OCI-M2 (cell line): ENCODE data around the gene OR10H1.
"Not testable (repeated sequence)": the region's sequence is repeated elsewhere in the genome, so short reads cannot be mapped to it uniquely, and the experiment has no call there.

Experiments used
- DNase-seq: peaks from one replicate; lab custom pipeline; 2025; ENCODE audit not compliant: unreplicated experiment; lab: John Stamatoyannopoulos, UW

Gene OR10H1

DNA sequence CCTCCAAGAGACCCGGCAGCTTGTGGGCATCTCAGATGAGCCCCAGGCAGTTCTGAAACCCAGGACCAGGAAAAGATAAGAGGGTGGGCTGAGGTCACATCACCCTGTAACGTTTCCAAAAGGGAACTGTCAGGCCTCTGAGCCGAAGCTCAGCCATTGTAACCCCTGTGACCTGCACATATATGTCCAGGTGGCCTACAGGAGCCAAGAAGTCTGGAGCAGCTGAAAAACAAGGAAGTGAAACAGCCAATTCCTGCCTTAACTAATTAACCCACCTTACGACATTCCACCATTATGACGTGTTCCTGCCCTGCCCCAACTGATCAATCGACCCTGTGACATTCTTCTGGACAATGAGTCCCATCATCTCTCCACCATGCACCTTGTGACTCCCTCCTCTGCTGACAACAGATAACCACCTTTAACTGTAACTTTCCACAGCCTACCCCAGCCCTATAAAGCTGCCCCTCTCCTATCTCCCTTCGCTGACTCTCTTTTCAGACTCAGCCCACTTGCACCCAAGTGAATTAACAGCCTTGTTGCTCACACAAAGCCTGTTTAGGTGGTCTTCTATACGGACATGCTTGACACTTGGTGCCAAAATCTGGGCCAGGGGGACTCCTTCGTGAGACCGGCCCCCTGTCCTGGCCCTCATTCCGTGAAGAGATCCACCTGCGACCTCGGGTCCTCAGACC is 13.3 kb upstream of the OR10H1 start:
- peak; percentile 80 for DNase-seq

GRCh38 chr19:15828121-15828610 is 12.7 kb upstream of the OR10H1 start:
- no peak for DNase-seq

GRCh38 chr19:15825753-15826152 is 10.3 kb upstream of the OR10H1 start:
- no peak for DNase-seq

DNA sequence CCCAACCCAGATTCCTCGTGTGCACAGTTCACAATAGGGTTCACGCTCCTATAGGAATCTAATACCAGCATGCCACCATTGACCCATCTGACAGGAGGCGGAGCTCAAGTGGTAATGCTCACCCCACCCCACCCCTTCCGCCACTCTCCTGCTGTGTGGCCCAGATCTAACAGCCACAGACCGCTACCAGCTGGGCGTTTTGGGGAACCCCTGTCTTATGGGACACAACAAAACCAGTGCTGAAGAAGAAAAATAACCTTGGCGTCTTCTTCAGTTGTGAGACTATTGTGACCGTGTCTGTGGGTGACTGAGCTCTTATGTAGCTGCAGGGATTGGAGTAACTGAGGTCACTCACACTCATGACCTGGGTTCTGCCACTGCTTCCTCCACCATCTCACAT is 5.2 kb upstream of the OR10H1 start:
- no peak for DNase-seq

DNA sequence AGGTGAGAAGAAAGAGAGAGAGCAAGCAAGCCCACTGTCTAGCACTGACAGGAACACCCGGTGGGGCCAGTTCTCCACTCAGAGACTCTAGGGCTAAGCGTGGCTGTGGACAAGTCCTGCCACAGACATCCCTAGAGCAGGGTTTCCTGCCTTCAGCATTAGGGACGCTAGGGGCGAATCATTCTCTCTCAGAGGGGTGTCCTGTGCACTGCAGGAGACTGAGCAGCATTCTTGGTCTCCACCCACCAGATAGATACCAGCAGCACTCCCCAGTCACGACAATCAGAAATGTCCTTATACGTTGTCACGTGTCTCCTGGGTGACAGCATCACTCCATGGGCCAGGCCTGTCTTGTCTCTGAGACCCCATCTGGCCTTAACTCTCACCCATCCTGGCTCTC is 1.5 kb downstream of the OR10H1 start:
- no peak for DNase-seq

GRCh38 chr19:15812060-15812722 is 3.3 kb downstream of the OR10H1 start:
- DNase-seq: no peak

DNA sequence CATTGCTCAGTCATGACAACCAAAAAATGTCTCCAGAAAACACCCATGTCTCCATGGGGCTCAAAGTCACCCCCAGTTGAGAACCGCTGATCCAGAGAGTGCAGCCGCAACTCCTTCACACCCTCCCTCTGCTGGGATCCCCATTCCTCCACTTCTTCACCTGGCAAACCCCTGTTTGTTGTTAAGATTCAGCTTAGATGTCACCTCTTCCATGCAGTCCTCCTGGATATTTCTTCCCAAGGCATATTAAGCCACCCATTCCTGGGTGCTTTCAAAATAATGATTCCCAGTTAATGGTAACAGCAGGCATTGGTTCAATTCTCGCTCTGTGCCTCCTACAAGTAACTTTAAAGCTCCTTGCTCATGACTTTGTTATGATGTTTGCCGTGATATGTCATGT is 4.0 kb downstream of the OR10H1 start:
- DNase-seq: no peak

DNA sequence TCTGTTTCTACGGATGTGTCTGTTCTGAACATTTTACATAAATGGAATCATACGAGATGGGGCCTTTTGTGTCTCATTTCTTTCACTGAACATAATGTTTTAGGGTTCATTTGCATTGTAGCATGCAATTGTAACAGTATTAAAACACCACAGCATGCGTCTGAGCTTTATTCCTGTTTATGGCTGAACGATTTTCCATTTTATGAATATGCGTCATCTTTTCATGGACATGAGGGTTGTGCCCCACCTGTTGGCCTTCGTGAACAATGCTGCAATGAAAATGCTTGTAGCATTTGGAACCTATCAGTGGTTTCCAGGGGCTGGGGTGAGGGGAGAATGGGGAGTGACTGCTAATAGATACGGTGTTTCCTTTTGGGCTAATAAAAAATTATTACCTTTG is 5.1 kb downstream of the OR10H1 start:
- no peak for DNase-seq

DNA sequence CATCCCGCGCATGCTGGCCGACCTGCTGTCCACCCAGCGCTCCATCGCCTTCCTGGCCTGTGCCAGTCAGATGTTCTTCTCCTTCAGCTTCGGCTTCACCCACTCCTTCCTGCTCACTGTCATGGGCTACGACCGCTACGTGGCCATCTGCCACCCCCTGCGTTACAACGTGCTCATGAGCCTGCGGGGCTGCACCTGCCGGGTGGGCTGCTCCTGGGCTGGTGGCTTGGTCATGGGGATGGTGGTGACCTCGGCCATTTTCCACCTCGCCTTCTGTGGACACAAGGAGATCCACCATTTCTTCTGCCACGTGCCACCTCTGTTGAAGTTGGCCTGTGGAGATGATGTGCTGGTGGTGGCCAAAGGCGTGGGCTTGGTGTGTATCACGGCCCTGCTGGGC is 21.2 kb downstream of the OR10H1 start:
- not testable (repeated sequence) for DNase-seq

GRCh38 chr19:15790096-15790495 is 25.4 kb downstream of the OR10H1 start:
- DNase-seq: no peak

DNA sequence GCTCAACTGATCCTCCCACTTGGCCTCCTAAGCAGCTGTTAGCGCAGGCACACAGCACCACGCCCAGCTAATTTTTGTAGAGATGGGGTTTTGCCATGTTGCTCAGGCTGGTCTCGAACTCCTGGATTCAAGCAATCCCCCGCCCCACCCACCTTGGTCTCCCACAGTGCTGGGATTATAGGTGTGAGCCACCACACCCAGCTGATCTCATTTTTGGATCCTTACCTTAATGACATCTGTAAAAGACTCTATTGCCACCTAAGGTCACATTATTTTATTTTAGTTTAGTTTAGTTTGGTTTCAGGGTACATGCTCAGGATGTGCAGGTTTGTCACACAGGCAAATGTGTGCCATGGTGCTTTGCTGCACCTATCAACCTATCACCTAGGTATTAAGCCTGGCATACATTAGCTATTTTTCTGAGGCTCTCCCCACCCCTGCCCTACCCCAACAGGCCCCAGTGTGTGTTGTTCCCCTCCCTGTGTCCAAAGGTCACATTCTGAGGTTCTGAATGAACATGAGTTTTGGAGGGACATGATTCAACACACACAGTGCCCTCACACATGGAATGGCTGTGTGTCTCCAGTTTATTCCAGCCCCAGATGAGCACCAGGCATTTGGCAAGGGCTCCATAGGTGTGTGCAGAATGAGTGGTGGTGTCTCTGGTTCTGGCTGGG is 26.7 kb downstream of the OR10H1 start:
- DNase-seq: no peak

- no peak for DNase-seq
Observed at GRCh38 chr19:15787611-15788155, 27.8 kb downstream of the OR10H1 start, which contains the start of gene OR10H5. TSS of gene OR10H5 (plus strand) at chr19:15787661. CDS start at chr19:15794049, 6,388 bp downstream.

- DNase-seq: not testable (repeated sequence)
Observed at GRCh38 chr19:15782896-15783295, 32.6 kb downstream of the OR10H1 start.

DNA sequence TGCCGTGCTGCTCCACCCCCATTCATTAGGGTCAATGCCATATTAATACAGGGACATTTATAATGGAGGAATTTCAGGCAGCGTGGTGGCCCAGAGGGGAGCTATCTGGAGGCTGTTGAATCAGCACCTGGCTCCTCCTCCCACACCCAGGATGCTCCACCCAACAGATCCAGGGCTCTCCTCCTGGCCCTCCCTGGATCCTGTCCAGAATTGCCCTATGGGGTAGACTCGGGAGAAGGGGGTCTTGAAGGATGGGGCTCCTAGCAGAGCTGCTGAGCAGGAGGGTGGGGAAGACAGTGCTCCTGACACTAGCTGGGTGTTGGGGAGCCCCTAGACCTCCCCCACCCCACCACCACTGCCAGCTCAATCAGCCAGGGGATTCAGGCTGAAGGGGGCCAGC is 33.3 kb downstream of the OR10H1 start:
- no peak for DNase-seq

DNA sequence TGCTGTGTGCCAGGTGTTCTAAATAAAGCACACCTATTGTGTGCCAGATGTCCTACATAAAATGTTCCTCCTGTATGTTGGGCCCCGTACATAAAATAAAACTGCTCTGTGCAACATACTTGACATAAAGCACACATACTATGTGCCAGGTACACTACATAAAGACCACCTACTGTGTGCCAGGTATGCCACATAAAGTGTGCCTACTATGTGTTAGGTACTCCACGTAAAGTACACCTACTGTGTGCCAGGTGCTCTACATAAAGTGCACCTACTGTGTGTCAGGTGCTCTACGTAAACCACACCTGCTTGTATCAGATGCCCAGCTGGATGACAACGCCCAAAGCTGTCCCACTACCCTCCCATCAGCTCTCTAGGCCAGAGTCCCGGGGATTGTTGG is 33.8 kb downstream of the OR10H1 start:
- no peak for DNase-seq

- DNase-seq: no peak
Observed at GRCh38 chr19:15780610-15781418, 34.6 kb downstream of the OR10H1 start.

- DNase-seq: no peak
Observed at GRCh38 chr19:15779756-15780476, 35.5 kb downstream of the OR10H1 start.

DNA sequence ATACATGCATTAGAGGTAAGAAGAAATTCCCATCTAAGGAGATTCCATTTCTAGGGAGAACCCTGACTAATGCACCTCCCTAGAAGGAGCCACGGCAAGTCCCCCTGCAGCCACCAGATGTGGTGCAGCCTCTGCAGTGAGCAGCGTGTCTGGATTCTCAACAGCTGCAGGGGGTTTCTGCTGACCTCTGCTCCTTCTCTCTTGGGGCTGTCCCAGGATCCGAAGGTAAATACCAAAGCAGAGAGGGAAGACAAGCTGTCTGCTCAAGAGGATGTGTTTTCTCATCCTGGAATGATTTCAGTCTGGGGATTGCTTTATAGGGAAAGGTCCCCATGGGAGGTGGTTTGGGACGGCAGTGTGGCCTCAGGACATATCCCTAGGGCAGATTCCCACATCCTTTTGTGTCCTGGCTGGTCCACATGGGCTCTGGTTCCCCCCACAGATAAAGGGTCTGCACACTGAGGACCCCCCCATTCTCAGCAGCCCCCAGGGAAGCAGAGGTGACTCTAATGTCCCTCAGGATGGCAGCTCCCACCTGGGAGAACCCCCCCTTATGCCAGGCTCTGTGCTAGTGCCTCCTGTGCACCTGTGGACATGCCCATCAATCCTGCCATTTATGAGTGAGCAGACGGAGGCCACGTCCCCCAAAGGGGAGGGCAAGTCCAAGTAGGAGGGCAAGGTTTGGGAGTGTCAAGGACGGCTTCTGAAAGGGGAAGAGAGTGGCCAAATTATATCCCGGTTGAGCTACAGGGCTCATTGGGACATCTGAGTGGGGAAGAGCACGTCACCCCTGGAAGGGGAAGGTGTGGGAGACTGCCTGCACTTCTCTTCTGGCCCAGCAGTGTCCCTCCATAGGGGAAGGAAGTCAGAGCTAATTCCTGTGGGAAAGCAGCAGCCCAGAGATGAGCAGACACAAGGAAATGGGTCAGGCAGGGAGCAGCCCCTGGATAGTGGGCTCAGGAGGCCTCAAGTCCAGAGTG is 38.2 kb downstream of the OR10H1 start:
- DNase-seq: no peak

- DNase-seq: no peak
Observed at GRCh38 chr19:15776264-15776663, 39.2 kb downstream of the OR10H1 start.
